ENCODE data around the gene TAF5L. TPM values are rescaled to one million over a fixed set of nuclear protein-coding genes. Genes with fewer than 3 reads are reported as not detected.
A peak's percentile ranks its signal among the peaks of the same experiment; 100 is the strongest.

The TAF5L gene
- total and polyA plus RNA-seq, 2 experiments from 2014 or later: 2.6 to 13.2 TPM

GRCh38 chr1:229567109-229567868, 58.6 kb downstream of the TAF5L start:
- peaks cover 3% of the 10 kb centered on the region; the same call in 1 of the 2 replicates for H3K27me3 ChIP-seq (replicated peaks; ENCODE audit: insufficient read depth)
- H2AFZ ChIP-seq: no peak overlapping the region
- H3K4me3 ChIP-seq: no peak overlapping the region
- no peaks in the 10 kb centered on the region for H3F3A ChIP-seq (ENCODE audit: insufficient read depth)
- no peaks in the 10 kb centered on the region for H3K79me2 ChIP-seq (ENCODE audit: insufficient read depth)
- no peaks in the 10 kb centered on the region for H3K9me2 ChIP-seq (ENCODE audit: insufficient read depth)
- in situ Hi-C loops (cut with MboI): no loop called here
- H3K9ac ChIP-seq: no peak overlapping the region
- no peak overlapping the region for H3K27ac ChIP-seq
- no peaks in the 10 kb centered on the region for H3K36me3 ChIP-seq (ENCODE audit: low read depth)
- H3K4me2 ChIP-seq (ENCODE audit: unreplicated experiment): no peak overlapping the region
- no peak for TF ChIP-seq EZH2phosphoT487 (IDR thresholded peaks at IDR 0.05; ENCODE audit: insufficient read depth, low read depth)
- no peak for TF ChIP-seq EZH2 (IDR thresholded peaks at IDR 0.05; ENCODE audit: insufficient read depth, poor library complexity, severe bottlenecking)
- WGBS, 2 experiments (ENCODE audit: low coverage in 1 of 2, low lambda C conversion rate in 2 of 2, missing lambda C conversion rate in 2 of 2): 82 to 84% methylated on average over 13 of the region's 13 CpGs
- no peaks in the 10 kb centered on the region for H3K4me1 ChIP-seq (ENCODE audit: insufficient read depth)
- no peaks in the 10 kb centered on the region for H3K9me3 ChIP-seq (ENCODE audit: low read depth)
- DNase-seq: no peak
- no peaks in the 10 kb centered on the region for H4K20me1 ChIP-seq (ENCODE audit: insufficient read depth)

- 68 to 70% methylated on average over 5 of the region's 5 CpGs for WGBS, 2 experiments (ENCODE audit: low coverage in 1 of 2, low lambda C conversion rate in 2 of 2, missing lambda C conversion rate in 2 of 2)
- Histone ChIP-seq H3K9me3 (ENCODE audit: low read depth) (no peaks in the 10 kb centered on the region), H3K4me2 (ENCODE audit: unreplicated experiment) (no peak overlapping the region), H2AFZ (peak overlapping the region; percentile 38; the same call in 1 of the 2 replicates), H3K4me1 (ENCODE audit: insufficient read depth) (no peaks in the 10 kb centered on the region), H3K9ac (no peak overlapping the region), H3F3A (ENCODE audit: insufficient read depth) (no peaks in the 10 kb centered on the region), H3K27ac (no peak overlapping the region), H3K79me2 (ENCODE audit: insufficient read depth) (no peaks in the 10 kb centered on the region), H4K20me1 (ENCODE audit: insufficient read depth) (no peaks in the 10 kb centered on the region), H3K9me2 (ENCODE audit: insufficient read depth) (no peaks in the 10 kb centered on the region), H3K36me3 (ENCODE audit: low read depth) (no peaks in the 10 kb centered on the region), H3K4me3 (no peak overlapping the region), H3K27me3 (replicated peaks; ENCODE audit: insufficient read depth) (no peaks in the 10 kb centered on the region)
- DNase-seq: peak; percentile 30
- in situ Hi-C loops (cut with MboI): no loop called here
- TF ChIP-seq EZH2 (IDR thresholded peaks at IDR 0.05; ENCODE audit: insufficient read depth, poor library complexity, severe bottlenecking): no peak
- TF ChIP-seq EZH2phosphoT487 (IDR thresholded peaks at IDR 0.05; ENCODE audit: insufficient read depth, low read depth): no peak
These were observed 62.2 kb downstream of the TAF5L start for GRCh38 chr1:229563701-229564100.

DNA sequence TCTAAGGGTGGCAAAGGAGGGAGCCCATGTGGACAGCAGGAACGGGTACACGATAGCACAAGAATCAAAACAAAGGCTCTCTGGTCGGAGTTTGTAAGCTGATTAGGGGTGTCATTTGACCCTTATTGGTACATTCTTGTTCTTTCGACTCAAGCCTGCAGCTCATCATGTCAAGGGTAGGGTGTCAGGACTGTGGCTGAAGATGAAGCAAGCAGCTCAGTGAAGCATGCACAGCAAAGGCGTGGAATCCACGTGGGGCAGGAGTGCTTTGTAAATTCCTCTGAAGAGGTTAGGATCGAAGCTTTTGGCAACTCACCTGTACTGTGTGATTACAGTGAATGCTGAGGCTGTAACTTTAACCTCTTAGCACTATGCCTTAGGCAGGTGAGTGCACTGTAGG, 62.7 kb downstream of the TAF5L start:
- Histone ChIP-seq H3K9me2 (ENCODE audit: insufficient read depth) (no peaks in the 10 kb centered on the region), H3K4me3 (no peak overlapping the region), H3K27ac (no peak overlapping the region), H3K9me3 (ENCODE audit: low read depth) (no peaks in the 10 kb centered on the region), H3K4me1 (ENCODE audit: insufficient read depth) (no peaks in the 10 kb centered on the region), H3K27me3 (replicated peaks; ENCODE audit: insufficient read depth) (no peaks in the 10 kb centered on the region), H3K9ac (no peak overlapping the region), H3K79me2 (ENCODE audit: insufficient read depth) (no peaks in the 10 kb centered on the region), H3K4me2 (ENCODE audit: unreplicated experiment) (no peak overlapping the region), H3F3A (ENCODE audit: insufficient read depth) (no peaks in the 10 kb centered on the region), H4K20me1 (ENCODE audit: insufficient read depth) (no peaks in the 10 kb centered on the region), H3K36me3 (ENCODE audit: low read depth) (no peaks in the 10 kb centered on the region), H2AFZ (peak overlapping the region; percentile 38; the same call in 1 of the 2 replicates)
- WGBS, 2 experiments (ENCODE audit: low coverage in 1 of 2, low lambda C conversion rate in 2 of 2, missing lambda C conversion rate in 2 of 2): 43 to 49% methylated on average over 7 of the region's 7 CpGs
- in situ Hi-C loops (cut with MboI): no loop called here
- DNase-seq: no peak
- TF ChIP-seq EZH2phosphoT487 (IDR thresholded peaks at IDR 0.05; ENCODE audit: insufficient read depth, low read depth) (no peak), EZH2 (IDR thresholded peaks at IDR 0.05; ENCODE audit: insufficient read depth, poor library complexity, severe bottlenecking) (no peak)

- Histone ChIP-seq H3F3A (ENCODE audit: insufficient read depth) (no peaks in the 10 kb centered on the region), H3K4me2 (ENCODE audit: unreplicated experiment) (no peak overlapping the region), H3K27ac (no peak overlapping the region), H4K20me1 (ENCODE audit: insufficient read depth) (no peaks in the 10 kb centered on the region), H3K36me3 (ENCODE audit: low read depth) (no peaks in the 10 kb centered on the region), H3K9ac (no peak overlapping the region), H3K9me2 (ENCODE audit: insufficient read depth) (no peaks in the 10 kb centered on the region), H3K27me3 (replicated peaks; ENCODE audit: insufficient read depth) (no peaks in the 10 kb centered on the region), H3K79me2 (ENCODE audit: insufficient read depth) (peaks cover 3% of the 10 kb centered on the region; the same call in 1 of the 2 replicates), H3K4me1 (ENCODE audit: insufficient read depth) (no peaks in the 10 kb centered on the region), H2AFZ (no peak overlapping the region), H3K9me3 (ENCODE audit: low read depth) (no peaks in the 10 kb centered on the region), H3K4me3 (no peak overlapping the region)
- DNase-seq: no peak
- TF ChIP-seq EZH2phosphoT487 (IDR thresholded peaks at IDR 0.05; ENCODE audit: insufficient read depth, low read depth) (no peak), EZH2 (IDR thresholded peaks at IDR 0.05; ENCODE audit: insufficient read depth, poor library complexity, severe bottlenecking) (no peak)
- WGBS, 2 experiments (ENCODE audit: low coverage in 1 of 2, low lambda C conversion rate in 2 of 2, missing lambda C conversion rate in 2 of 2): 78 to 85% methylated on average over 3 of the region's 3 CpGs
- in situ Hi-C loops (cut with MboI): no loop called here
These were observed 63.2 kb downstream of the TAF5L start for GRCh38 chr1:229562686-229563085.
